IPS DF 6.9 (cell line): ENCODE measurements around the gene MRPL24.
"Not testable (repeated sequence)": the region's sequence is repeated elsewhere in the genome, so short reads cannot be mapped to it uniquely, and the experiment has no call there.

Experiments
- DNase-seq: peaks from one replicate; pipeline ENCODE4 v3.0.0-alpha.2; 2013; ENCODE audit warnings: low read depth, low spot score
- H3K27ac ChIP-seq: one replicate; pipeline ENCODE4 v1.5.1; 2013; ENCODE audit warnings: low read length, control low read depth
- H3K27me3 ChIP-seq: 2 replicates; pipeline ENCODE4 v1.6.1; 2013; ENCODE audit warnings: mild to moderate bottlenecking, low read length; ENCODE audit not compliant: control insufficient read depth, insufficient read depth
- H3K36me3 ChIP-seq: 2 replicates; pipeline ENCODE4 v1.6.1; 2013; ENCODE audit warnings: low read length; ENCODE audit not compliant: control insufficient read depth, insufficient read depth
- H3K4me1 ChIP-seq: 2 replicates; pipeline ENCODE4 v1.6.1; 2013; ENCODE audit warnings: low read length; ENCODE audit not compliant: control insufficient read depth, insufficient read depth
- H3K4me3 ChIP-seq: 2 replicates; pipeline ENCODE4 v1.5.1; 2013; ENCODE audit warnings: mild to moderate bottlenecking, low read length
- H3K9me3 ChIP-seq: 2 replicates; pipeline ENCODE4 v1.6.1; 2013; ENCODE audit warnings: low read length, inconsistent platforms; ENCODE audit not compliant: control insufficient read depth, insufficient read depth
- WGBS: extraction: QIAGEN DNeasy Blood & Tissue Kit; methylation state at CpG from one replicate; pipeline ENCODE4 v1.1.7; 2013; ENCODE audit warnings: mixed read lengths, missing lambda C conversion rate; ENCODE audit not compliant: insufficient read length, insufficient coverage; 5-methylcytosine and 5-hydroxymethylcytosine counted together

The MRPL24 gene

DNA sequence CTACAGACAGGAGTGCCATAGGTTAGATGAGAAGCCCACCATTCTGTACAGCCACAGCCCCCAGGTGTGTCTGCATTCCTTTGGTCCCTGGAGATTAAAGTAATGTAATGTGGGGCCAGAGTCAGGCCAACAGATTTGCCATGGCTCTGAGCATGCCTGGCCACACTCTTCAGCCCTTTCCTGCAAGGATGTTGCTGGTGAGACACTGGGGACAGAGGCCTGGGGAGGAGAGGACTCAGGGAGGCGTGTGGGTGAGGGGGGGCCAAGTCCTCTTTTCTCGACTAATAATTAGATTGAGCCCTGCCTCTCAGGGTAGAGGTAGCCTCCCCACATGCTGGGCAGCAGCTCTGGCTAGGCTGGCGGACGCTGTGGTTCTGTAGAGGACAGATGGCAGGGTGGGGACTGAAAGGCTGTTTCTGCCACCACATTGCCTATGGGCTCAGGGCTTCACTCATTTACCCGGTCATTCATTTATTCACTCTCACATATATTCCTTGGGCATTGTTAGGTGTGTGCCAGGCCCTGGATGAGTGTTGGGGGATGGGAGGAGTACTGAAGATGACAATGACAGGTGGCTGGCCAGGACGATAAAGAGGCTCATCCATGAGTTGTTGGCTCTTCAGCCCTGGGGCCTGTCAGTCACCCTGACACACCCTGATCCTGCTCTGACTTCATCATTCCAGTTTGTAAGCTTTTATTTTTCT, 19.4 kb upstream of the MRPL24 start:
- no CpG with 5 or more reads among the region's 6 CpGs for WGBS
- H3K9me3 ChIP-seq = no peaks in the 10 kb centered on the region
- H3K4me1 ChIP-seq = no peaks in the 10 kb centered on the region
- DNase-seq = no peak
- H3K27ac ChIP-seq = no peak overlapping the region
- H3K36me3 ChIP-seq = no peaks in the 10 kb centered on the region
- no peaks in the 10 kb centered on the region for H3K27me3 ChIP-seq
- H3K4me3 ChIP-seq = no peak overlapping the region

DNA sequence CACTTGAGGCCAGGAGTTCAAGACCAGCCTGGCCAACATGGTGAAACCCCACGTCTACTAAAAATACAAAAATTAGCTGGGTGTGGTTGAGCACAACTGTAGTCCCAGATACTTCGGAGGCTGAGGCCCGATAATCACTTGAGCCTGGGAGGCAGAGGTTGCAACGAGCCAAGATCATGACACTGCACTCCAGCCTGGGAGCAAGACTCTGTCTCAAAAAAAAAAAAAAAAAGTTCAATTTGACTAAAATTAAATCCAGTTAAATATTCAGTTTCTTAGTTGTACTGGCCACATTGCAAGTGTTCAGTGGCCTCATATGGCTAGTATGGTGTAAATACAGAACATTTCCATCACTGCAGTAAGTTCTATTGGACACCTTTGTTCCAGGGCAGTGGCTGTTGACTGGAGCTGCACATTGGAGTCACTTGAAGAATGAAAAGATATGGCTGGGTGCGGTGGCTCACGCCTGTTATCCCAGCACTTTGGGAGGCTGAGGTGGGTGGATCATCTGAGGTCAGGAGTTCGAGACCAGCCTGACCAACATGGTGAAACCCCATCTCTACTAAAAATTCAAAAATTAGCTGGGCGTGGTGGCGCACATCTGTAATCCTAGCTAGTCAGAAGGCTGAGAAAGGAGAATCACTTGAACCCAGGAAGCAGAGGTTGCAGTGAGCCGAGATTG, 16.8 kb upstream of the MRPL24 start:
- H3K36me3 ChIP-seq, H3K27ac ChIP-seq, H3K4me1 ChIP-seq, DNase-seq, H3K4me3 ChIP-seq, H3K9me3 ChIP-seq, H3K27me3 ChIP-seq: not testable (repeated sequence)
- WGBS = no CpG with 5 or more reads among the region's 10 CpGs

DNA sequence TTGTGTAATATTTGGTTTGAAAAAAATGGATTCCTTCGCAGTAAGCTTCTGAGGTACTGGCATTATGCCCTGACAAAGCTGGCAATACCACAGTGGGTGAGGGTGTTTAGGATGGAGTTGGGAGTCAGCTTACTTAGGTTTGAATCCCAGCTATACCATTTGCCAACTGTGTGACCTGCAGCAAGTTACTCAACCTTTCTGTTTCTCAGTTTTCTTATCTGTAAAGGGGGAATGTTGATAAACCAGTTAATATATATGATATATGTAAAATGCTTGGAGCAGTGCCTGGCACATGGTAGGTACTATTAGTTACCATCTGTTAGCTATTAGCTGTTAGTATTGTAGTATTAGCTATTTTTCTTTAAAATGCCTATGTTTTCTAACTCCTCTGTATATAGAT, 15.5 kb upstream of the MRPL24 start:
- no peaks in the 10 kb centered on the region for H3K4me1 ChIP-seq
- DNase-seq = no peak
- 100% methylated on average over 1 of the region's 1 CpG for WGBS
- no peaks in the 10 kb centered on the region for H3K9me3 ChIP-seq
- H3K4me3 ChIP-seq = no peak overlapping the region
- H3K27me3 ChIP-seq = no peaks in the 10 kb centered on the region
- no peaks in the 10 kb centered on the region for H3K36me3 ChIP-seq
- no peak overlapping the region for H3K27ac ChIP-seq

DNA sequence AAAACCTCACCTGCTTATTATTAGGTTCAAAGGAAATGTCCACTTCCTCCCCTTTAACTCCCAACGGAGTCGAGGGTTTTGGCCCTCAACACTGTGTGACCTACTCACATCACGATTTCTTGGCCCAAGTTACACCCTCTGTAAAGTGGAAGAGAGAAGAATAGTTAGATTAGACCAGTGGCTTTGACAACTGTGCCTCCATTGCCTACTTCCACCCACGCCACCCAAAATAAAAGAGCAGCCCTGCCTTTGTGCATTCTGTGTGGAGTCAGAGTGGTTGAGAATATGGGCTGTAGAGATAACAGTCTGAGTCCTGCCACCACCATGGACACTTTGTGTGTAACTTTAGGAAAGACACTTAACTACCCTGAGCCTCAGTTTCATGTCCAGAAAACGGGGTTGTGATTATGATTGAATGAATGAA, 14.7 kb upstream of the MRPL24 start:
- H3K4me1 ChIP-seq = no peaks in the 10 kb centered on the region
- H3K36me3 ChIP-seq = no peaks in the 10 kb centered on the region
- H3K4me3 ChIP-seq = no peak overlapping the region
- no peaks in the 10 kb centered on the region for H3K9me3 ChIP-seq
- no peaks in the 10 kb centered on the region for H3K27me3 ChIP-seq
- no peak for DNase-seq
- H3K27ac ChIP-seq = no peak overlapping the region
- WGBS = no CpG with 5 or more reads among the region's 5 CpGs

DNA sequence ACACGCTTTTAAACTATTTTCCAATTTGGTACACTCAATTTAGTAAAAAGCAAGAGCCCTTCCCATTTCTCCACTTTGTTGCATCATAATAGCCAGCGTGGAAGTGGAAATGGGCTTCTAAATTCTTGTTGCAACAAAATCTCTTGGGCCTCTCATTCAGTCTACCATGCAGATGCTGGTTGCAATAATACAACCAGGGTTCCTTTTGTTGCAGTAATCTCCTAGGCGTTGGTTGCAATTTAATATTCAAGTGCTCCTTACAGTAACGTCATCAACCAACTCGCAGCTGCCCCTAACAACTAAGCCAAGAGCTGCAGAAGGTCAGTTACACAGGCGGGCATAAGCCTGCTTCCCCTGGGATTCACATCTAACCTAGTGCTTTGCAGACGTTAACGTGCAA, 13.3 kb upstream of the MRPL24 start:
- Histone ChIP-seq H3K4me3 (no peak overlapping the region), H3K9me3 (no peaks in the 10 kb centered on the region), H3K27ac (no peak overlapping the region), H3K27me3 (no peaks in the 10 kb centered on the region), H3K4me1 (peaks cover 4% of the 10 kb centered on the region; the same call in 1 of the 2 replicates), H3K36me3 (no peaks in the 10 kb centered on the region)
- WGBS = no CpG with 5 or more reads among the region's 8 CpGs
- DNase-seq = no peak

- H3K4me3 ChIP-seq = no peak overlapping the region
- no peaks in the 10 kb centered on the region for H3K27me3 ChIP-seq
- H3K9me3 ChIP-seq = no peaks in the 10 kb centered on the region
- H3K27ac ChIP-seq = no peak overlapping the region
- H3K36me3 ChIP-seq = no peaks in the 10 kb centered on the region
- no CpG with 5 or more reads among the region's 1 CpG for WGBS
- peaks cover 11% of the 10 kb centered on the region for H3K4me1 ChIP-seq
- no peak for DNase-seq
Observed at GRCh38 chr1:156752843-156753482, 12.1 kb upstream of the MRPL24 start.

- H3K27me3 ChIP-seq = no peaks in the 10 kb centered on the region
- no peaks in the 10 kb centered on the region for H3K36me3 ChIP-seq
- no peaks in the 10 kb centered on the region for H3K9me3 ChIP-seq
- H3K27ac ChIP-seq = no peak overlapping the region
- H3K4me1 ChIP-seq = peaks cover 14% of the 10 kb centered on the region
- WGBS = no CpG with 5 or more reads among the region's 68 CpGs
- peak; percentile 85 for DNase-seq
- H3K4me3 ChIP-seq = peak overlapping the region; percentile 93
Observed at GRCh38 chr1:156751757-156752481, 11.0 kb upstream of the MRPL24 start.

GRCh38 chr1:156751451-156751756, 10.5 kb upstream of the MRPL24 start, which contains the start of gene HDGF:
HDGF (minus strand) TSS chr1:156751675; CDS start chr1:156751429, 246 bp downstream.
- H3K4me3 ChIP-seq = peak within 1 kb of the TSS; percentile 93
- no peaks in the 10 kb centered on the region for H3K9me3 ChIP-seq
- no peak within 1 kb of the TSS for H3K27ac ChIP-seq
- no peak for DNase-seq
- H3K27me3 ChIP-seq = no peaks in the 10 kb centered on the region
- WGBS = no CpG with 5 or more reads among the region's 48 CpGs
- H3K4me1 ChIP-seq = peaks cover 14% of the 10 kb centered on the region
- no peaks in the 10 kb centered on the region for H3K36me3 ChIP-seq

GRCh38 chr1:156750711-156751450, 10.0 kb upstream of the MRPL24 start:
- no peak overlapping the region for H3K27ac ChIP-seq
- H3K4me3 ChIP-seq = peak overlapping the region; percentile 93
- no peaks in the 10 kb centered on the region for H3K9me3 ChIP-seq
- no peaks in the 10 kb centered on the region for H3K27me3 ChIP-seq
- H3K36me3 ChIP-seq = no peaks in the 10 kb centered on the region
- H3K4me1 ChIP-seq = peaks cover 15% of the 10 kb centered on the region
- WGBS = no CpG with 5 or more reads among the region's 64 CpGs
- DNase-seq = no peak

- Histone ChIP-seq H3K27me3 (no peaks in the 10 kb centered on the region), H3K9me3 (no peaks in the 10 kb centered on the region), H3K27ac (no peak overlapping the region), H3K4me3 (peak overlapping the region; percentile 93; the same call in 1 of the 2 replicates), H3K4me1 (peaks cover 17% of the 10 kb centered on the region), H3K36me3 (no peaks in the 10 kb centered on the region)
- no peak for DNase-seq
- no CpG with 5 or more reads among the region's 5 CpGs for WGBS
Observed at GRCh38 chr1:156750191-156750672, 9.3 kb upstream of the MRPL24 start.
